Erythroblast (primary cell): Measurements from ENCODE around the gene LYRM1.

Experiments
- GATA1 ChIP-seq: IDR thresholded peaks from 2 replicates; pipeline ENCODE4 v1.6.1; 2011; ENCODE audit warnings: low read depth, mild to moderate bottlenecking, control low read depth, low read length, moderate library complexity
- POLR2A ChIP-seq: IDR thresholded peaks from 2 replicates; pipeline ENCODE4 v1.6.1; 2011; ENCODE audit warnings: mild to moderate bottlenecking, low read length

DNA sequence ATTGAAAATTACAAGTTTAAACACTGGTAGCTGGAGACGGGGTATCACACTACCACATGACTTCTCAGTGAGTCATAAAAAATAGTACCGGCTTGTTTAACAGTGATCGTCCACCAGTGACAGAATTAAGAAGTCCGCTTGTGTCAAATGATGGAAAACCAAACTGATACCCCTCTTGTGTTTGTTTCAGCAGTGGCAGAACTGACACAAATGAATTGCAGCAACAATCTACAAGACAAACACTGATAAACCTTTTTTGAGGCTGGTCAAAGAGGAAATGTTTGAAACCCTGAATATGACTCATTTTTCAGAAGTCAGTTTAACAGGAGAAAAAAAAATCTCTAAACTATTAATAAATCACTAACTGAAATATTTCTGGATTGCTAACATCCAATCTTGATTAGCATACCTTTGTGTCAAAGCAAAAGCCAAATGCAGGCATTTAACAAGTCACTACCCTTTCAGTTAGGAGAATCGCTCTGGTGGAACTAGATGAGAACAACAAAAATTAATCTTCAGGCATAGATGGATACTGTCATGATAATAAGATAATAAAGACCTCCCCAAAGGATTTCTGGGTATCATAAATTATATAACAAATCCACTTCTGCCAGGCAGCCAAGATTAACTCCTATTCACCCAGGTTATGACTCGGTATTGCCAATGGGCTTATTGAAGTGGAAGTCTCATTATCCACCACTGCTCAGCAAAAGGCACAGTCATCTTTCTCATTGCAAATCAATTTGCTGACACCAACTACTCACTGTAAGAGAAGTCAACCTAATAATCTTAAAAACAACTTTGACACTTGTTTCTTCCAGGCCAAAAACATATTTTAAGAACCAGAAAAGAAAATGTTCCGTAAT lies 21.2 kb upstream of the LYRM1 start:
- TF ChIP-seq POLR2A (no peak), GATA1 (no peak)
